ENCODE results near the gene CCDC27. TPM values are rescaled to one million over a fixed set of nuclear protein-coding genes. Genes with fewer than 3 reads are reported as not detected.
A peak's percentile ranks its signal among the peaks of the same experiment; 100 is the strongest.

CCDC27 gene
- total and polyA plus RNA-seq, 2 of the 13 experiments (the other 11 are each of a cell fraction or from before 2014, with no cell fraction given), result not detected

- 0 out of 2 replicates have a peak, but pooled peaks have one; percentile 50 for TF ChIP-seq TERF1 (CRISPR knock-in tag; IDR thresholded peaks at IDR 0.05)
- no peak for TF ChIP-seq JARID2 (CRISPR knock-in tag; IDR thresholded peaks at IDR 0.05; ENCODE audit: insufficient replicate concordance)
- TF ChIP-seq, protein P1, sequence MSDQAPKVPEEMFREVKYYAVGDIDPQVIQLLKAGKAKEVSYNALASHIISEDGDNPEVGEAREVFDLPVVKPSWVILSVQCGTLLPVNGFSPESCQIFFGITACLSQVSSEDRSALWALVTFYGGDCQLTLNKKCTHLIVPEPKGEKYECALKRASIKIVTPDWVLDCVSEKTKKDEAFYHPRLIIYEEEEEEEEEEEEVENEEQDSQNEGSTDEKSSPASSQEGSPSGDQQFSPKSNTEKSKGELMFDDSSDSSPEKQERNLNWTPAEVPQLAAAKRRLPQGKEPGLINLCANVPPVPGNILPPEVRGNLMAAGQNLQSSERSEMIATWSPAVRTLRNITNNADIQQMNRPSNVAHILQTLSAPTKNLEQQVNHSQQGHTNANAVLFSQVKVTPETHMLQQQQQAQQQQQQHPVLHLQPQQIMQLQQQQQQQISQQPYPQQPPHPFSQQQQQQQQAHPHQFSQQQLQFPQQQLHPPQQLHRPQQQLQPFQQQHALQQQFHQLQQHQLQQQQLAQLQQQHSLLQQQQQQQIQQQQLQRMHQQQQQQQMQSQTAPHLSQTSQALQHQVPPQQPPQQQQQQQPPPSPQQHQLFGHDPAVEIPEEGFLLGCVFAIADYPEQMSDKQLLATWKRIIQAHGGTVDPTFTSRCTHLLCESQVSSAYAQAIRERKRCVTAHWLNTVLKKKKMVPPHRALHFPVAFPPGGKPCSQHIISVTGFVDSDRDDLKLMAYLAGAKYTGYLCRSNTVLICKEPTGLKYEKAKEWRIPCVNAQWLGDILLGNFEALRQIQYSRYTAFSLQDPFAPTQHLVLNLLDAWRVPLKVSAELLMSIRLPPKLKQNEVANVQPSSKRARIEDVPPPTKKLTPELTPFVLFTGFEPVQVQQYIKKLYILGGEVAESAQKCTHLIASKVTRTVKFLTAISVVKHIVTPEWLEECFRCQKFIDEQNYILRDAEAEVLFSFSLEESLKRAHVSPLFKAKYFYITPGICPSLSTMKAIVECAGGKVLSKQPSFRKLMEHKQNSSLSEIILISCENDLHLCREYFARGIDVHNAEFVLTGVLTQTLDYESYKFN (CRISPR knock-in tag; conservative IDR thresholded peaks at IDR 0.05), result 0 out of 2 replicates have a peak, but pooled peaks have one; percentile 29
- peak; percentile 68; the same call in 1 of the 2 replicates for TF ChIP-seq TMF1 (CRISPR knock-in tag; IDR thresholded peaks at IDR 0.05; ENCODE audit: low read depth)
- TF ChIP-seq ZNF788 (CRISPR knock-in tag; IDR thresholded peaks at IDR 0.05; ENCODE audit: borderline replicate concordance), result 0 out of 2 replicates have a peak, but pooled peaks have one; percentile 29
- TF ChIP-seq, protein P2, sequence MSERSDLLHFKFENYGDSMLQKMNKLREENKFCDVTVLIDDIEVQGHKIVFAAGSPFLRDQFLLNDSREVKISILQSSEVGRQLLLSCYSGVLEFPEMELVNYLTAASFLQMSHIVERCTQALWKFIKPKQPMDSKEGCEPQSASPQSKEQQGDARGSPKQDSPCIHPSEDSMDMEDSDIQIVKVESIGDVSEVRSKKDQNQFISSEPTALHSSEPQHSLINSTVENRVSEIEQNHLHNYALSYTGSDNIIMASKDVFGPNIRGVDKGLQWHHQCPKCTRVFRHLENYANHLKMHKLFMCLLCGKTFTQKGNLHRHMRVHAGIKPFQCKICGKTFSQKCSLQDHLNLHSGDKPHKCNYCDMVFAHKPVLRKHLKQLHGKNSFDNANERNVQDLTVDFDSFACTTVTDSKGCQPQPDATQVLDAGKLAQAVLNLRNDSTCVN (CRISPR knock-in tag; IDR thresholded peaks at IDR 0.05; ENCODE audit: borderline replicate concordance), result no peak; the same call in 1 of the 2 replicates
- TF ChIP-seq ZNF670 (CRISPR knock-in tag; IDR thresholded peaks at IDR 0.05; ENCODE audit: borderline replicate concordance), result 0 out of 2 replicates have a peak, but pooled peaks have one; percentile 27
- TF ChIP-seq KLF13 (CRISPR knock-in tag; IDR thresholded peaks at IDR 0.05), result no peak
- TF ChIP-seq AGO1 (IDR thresholded peaks at IDR 0.05; ENCODE audit: low read depth, low read length, poor library complexity, severe bottlenecking), result no peak
- TF ChIP-seq JDP2 (CRISPR knock-in tag; IDR thresholded peaks at IDR 0.05; ENCODE audit: borderline replicate concordance), result no peak; the same call in 1 of the 2 replicates
- peak; percentile 55; the same call in 1 of the 2 replicates for TF ChIP-seq CREM (IDR thresholded peaks at IDR 0.05)
- TF ChIP-seq CREM (CRISPR knock-in tag; IDR thresholded peaks at IDR 0.05), result no peak
- TF ChIP-seq ARHGAP35 (CRISPR knock-in tag; IDR thresholded peaks at IDR 0.05; ENCODE audit: borderline replicate concordance), result no peak
- 0 out of 4 replicates have a peak, but pooled peaks of 1 of the 2 experiments have one; percentile 4 for TF ChIP-seq KLF16 (CRISPR knock-in tag; IDR thresholded peaks at IDR 0.05)
- peak; percentile 86; the same call in 1 of the 2 replicates for TF ChIP-seq ZNF598 (CRISPR knock-in tag; IDR thresholded peaks at IDR 0.05; ENCODE audit: borderline replicate concordance)
- no peak for TF ChIP-seq TARDBP (CRISPR knock-in tag; IDR thresholded peaks at IDR 0.05)
- TF ChIP-seq, protein P3, sequence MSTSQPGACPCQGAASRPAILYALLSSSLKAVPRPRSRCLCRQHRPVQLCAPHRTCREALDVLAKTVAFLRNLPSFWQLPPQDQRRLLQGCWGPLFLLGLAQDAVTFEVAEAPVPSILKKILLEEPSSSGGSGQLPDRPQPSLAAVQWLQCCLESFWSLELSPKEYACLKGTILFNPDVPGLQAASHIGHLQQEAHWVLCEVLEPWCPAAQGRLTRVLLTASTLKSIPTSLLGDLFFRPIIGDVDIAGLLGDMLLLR (CRISPR knock-in tag; IDR thresholded peaks at IDR 0.05), result peak; percentile 78; the same call in 1 of the 2 replicates
- no peak for TF ChIP-seq ZSCAN30 (CRISPR knock-in tag; IDR thresholded peaks at IDR 0.05)
- TF ChIP-seq, protein P4, sequence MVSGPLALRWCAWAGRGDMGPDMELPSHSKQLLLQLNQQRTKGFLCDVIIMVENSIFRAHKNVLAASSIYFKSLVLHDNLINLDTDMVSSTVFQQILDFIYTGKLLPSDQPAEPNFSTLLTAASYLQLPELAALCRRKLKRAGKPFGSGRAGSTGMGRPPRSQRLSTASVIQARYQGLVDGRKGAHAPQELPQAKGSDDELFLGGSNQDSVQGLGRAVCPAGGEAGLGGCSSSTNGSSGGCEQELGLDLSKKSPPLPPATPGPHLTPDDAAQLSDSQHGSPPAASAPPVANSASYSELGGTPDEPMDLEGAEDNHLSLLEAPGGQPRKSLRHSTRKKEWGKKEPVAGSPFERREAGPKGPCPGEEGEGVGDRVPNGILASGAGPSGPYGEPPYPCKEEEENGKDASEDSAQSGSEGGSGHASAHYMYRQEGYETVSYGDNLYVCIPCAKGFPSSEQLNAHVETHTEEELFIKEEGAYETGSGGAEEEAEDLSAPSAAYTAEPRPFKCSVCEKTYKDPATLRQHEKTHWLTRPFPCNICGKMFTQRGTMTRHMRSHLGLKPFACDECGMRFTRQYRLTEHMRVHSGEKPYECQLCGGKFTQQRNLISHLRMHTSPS (CRISPR knock-in tag; IDR thresholded peaks at IDR 0.05; ENCODE audit: low read depth), result 0 out of 2 replicates have a peak, but pooled peaks have one; percentile 25
Observed at GRCh38 chr1:3772715-3773571, 20.7 kb downstream of the CCDC27 start, which contains the start of gene SMIM1 (continued).
